Esophagus muscularis mucosa (tissue), 3 donors: ENCODE data around the gene ZSWIM1.

ENCODE experiments used
- POLR2A ChIP-seq: fragments of 450-650 bp; IDR thresholded peaks from one replicate; pipeline ENCODE4 v1.6.1; 2017; ENCODE audit warnings: antibody characterized with exemption, moderate library complexity, mild to moderate bottlenecking, low read depth
- TF ChIP-seq, protein P1 (sequence below), 3 experiments: fragments of 200-600 bp in 2 of 3; fragments of 450-650 bp in 1 of 3; sonication (generic) in 2 of 3; IDR thresholded peaks; one replicate each; pipeline ENCODE4 v1.5.1; 2017 to 2019; ENCODE audit warnings: antibody characterized with exemption in 3 of 3, mild to moderate bottlenecking in 2 of 3, moderate library complexity in 1 of 3

DNA sequence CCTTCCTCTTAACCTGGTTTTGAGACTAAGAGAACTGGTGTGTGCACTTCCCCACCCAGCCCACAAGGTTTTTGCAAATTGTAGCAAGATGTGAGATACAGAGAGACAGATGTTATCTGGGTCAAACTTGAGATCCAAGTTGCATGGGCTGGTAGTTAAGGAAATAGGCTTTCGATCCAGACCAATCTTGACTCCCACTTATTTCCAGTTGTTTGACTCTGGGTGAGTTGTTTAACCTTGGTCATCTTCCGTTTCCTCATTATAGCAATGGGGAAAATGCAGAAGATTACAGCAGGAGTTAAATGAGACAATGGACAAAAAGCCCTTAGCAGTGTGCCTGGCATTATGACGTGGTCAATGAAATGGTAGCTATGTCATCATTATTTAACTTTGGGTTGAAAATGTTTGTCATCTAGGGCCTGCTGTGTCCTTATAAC is 45.7 kb upstream of the ZSWIM1 start:
- TF ChIP-seq POLR2A = no peak
- TF ChIP-seq, protein P1, sequence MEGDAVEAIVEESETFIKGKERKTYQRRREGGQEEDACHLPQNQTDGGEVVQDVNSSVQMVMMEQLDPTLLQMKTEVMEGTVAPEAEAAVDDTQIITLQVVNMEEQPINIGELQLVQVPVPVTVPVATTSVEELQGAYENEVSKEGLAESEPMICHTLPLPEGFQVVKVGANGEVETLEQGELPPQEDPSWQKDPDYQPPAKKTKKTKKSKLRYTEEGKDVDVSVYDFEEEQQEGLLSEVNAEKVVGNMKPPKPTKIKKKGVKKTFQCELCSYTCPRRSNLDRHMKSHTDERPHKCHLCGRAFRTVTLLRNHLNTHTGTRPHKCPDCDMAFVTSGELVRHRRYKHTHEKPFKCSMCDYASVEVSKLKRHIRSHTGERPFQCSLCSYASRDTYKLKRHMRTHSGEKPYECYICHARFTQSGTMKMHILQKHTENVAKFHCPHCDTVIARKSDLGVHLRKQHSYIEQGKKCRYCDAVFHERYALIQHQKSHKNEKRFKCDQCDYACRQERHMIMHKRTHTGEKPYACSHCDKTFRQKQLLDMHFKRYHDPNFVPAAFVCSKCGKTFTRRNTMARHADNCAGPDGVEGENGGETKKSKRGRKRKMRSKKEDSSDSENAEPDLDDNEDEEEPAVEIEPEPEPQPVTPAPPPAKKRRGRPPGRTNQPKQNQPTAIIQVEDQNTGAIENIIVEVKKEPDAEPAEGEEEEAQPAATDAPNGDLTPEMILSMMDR (IDR thresholded peaks at IDR 0.05) = no peak
